ENCODE results near the gene ZBTB22. TPM values are rescaled to one million over a fixed set of nuclear protein-coding genes. Genes with fewer than 3 reads are reported as not detected.
"Not testable (repeated sequence)": the region's sequence is repeated elsewhere in the genome, so short reads cannot be mapped to it uniquely, and the experiment has no call there.

Gene ZBTB22
- total RNA-seq, 1 donor from 2014 or later, result 13.3 TPM

DNA sequence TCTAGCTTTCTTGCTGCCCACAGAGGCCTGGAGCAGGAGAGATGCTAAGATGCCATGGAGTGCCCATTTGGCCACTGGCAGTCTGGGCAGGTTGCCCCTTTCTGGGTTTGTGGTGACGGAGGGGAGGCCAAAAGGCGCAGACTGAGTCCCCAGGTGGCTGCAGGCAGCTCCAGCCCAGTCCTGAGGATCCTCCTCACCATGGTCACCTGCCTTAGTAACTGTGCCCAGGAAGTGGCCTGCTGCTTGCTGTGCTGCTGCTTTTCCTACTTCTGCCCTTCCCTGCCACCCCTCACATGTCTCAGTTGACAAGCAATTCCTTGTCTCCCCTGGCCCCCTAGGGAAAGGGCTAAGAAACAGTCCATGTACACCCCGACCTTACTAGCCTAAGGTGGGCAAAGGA is 38.8 kb upstream of the ZBTB22 start:
- Histone ChIP-seq H3K9me3 (replicated peaks) (no peaks in the 10 kb centered on the region), H3K27me3 (ENCODE audit: low read depth) (peaks cover 31% of the 10 kb centered on the region), H3K36me3 (no peaks in the 10 kb centered on the region), H3K27ac (replicated peaks) (no peak overlapping the region), H3K4me1 (no peaks in the 10 kb centered on the region), H3K4me3 (no peak overlapping the region)
- DNase-seq, result no peak
- intact Hi-C loops (cut with micrococcal nuclease), result no loop called here
- no peak for TF ChIP-seq CTCF (IDR thresholded peaks at IDR 0.05; ENCODE audit: borderline replicate concordance)

- H3K9me3 ChIP-seq (replicated peaks); H3K4me1 ChIP-seq; H3K4me3 ChIP-seq; intact Hi-C loops (cut with micrococcal nuclease); H3K27ac ChIP-seq (replicated peaks); H3K36me3 ChIP-seq; DNase-seq: not testable (repeated sequence)
- peaks cover 31% of the 10 kb centered on the region for H3K27me3 ChIP-seq (ENCODE audit: low read depth)
These were observed 38.3 kb upstream of the ZBTB22 start for GRCh38 chr6:33355860-33356259.

- intact Hi-C loops (cut with micrococcal nuclease), result no loop called here
- Histone ChIP-seq H3K27ac (replicated peaks) (no peak overlapping the region), H3K27me3 (ENCODE audit: low read depth) (no peaks in the 10 kb centered on the region), H3K4me3 (no peak overlapping the region), H3K4me1 (peaks cover 8% of the 10 kb centered on the region), H3K36me3 (no peaks in the 10 kb centered on the region), H3K9me3 (replicated peaks) (no peaks in the 10 kb centered on the region)
- no peak for TF ChIP-seq CTCF (IDR thresholded peaks at IDR 0.05; ENCODE audit: borderline replicate concordance)
- DNase-seq, result no peak
These were observed 30.3 kb upstream of the ZBTB22 start for GRCh38 chr6:33347816-33348215.

DNA sequence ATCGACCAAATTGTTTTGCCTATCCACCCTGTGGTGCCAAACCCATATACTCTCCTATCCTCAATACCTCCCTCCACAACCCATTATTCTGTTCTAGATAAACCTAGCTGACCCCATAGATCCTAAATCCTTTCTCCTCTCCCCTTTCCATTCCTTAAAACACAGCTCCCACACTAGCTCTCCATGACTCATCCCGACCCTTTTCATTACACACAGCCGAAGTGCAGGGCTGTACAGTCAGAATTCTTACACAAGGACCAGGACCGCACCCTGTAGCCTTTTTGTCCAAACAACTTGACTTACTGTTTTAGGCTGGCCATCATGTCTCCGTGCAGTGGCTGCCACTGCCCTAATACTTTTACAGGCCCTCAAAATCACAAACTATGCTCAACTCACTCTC is 29.4 kb upstream of the ZBTB22 start:
- not testable (repeated sequence) for DNase-seq, H3K4me1 ChIP-seq, H3K36me3 ChIP-seq

GRCh38 chr6:33344701-33345697 is 27.5 kb upstream of the ZBTB22 start:
- H3K27ac ChIP-seq (replicated peaks), result no peak overlapping the region
- no peaks in the 10 kb centered on the region for H3K27me3 ChIP-seq (ENCODE audit: low read depth)
- no peaks in the 10 kb centered on the region for H3K36me3 ChIP-seq
- H3K4me1 ChIP-seq, result peaks cover 8% of the 10 kb centered on the region
- TF ChIP-seq CTCF (IDR thresholded peaks at IDR 0.05; ENCODE audit: borderline replicate concordance), result peak; percentile 73
- peak; percentile 43 for DNase-seq
- no peaks in the 10 kb centered on the region for H3K9me3 ChIP-seq (replicated peaks)
- intact Hi-C loops (cut with micrococcal nuclease), result no loop called here
- no peak overlapping the region for H3K4me3 ChIP-seq

More for the DNA sequence above, 29.4 kb upstream of the ZBTB22 start:
- H3K27ac ChIP-seq (replicated peaks); H3K27me3 ChIP-seq (ENCODE audit: low read depth); H3K4me3 ChIP-seq; H3K9me3 ChIP-seq (replicated peaks); intact Hi-C loops (cut with micrococcal nuclease): not testable (repeated sequence)

DNA sequence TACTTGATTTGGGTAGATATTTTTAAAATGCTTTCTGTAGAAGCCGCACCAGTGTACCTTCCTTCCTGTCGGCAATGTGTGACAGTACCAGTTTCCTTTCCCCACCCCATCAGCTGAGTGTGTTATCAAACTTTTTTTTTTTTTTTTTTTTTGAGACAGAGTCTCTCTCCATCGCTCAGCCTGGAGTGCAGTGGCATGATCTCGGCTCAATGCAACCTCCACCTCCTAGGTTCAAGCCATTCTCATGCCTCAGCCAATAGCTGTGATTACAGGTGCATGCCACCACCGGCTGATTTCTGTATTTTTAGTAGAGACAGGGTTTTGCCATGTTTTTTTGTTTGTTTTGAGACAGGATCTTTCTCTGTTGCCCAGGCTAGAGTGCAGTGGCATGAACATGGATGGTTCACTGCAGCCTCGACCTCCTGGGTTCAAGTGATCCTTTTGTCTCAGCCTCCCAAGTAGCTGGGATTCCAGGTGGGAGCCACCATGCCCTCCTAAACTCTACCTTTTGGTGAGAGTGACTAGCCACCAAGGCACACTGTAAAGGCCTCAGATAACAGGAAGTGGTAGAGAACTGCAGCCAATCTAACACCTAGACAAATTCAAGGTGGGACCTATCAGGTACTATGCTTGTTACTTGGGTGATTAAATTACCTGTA is 26.5 kb upstream of the ZBTB22 start:
- Histone ChIP-seq H3K4me3 (no peak overlapping the region), H3K9me3 (replicated peaks) (no peaks in the 10 kb centered on the region), H3K36me3 (no peaks in the 10 kb centered on the region), H3K4me1 (peaks cover 8% of the 10 kb centered on the region), H3K27me3 (ENCODE audit: low read depth) (no peaks in the 10 kb centered on the region), H3K27ac (replicated peaks) (no peak overlapping the region)
- no peak for DNase-seq
- intact Hi-C loops (cut with micrococcal nuclease), result no loop called here
- no peak for TF ChIP-seq CTCF (IDR thresholded peaks at IDR 0.05; ENCODE audit: borderline replicate concordance)

DNA sequence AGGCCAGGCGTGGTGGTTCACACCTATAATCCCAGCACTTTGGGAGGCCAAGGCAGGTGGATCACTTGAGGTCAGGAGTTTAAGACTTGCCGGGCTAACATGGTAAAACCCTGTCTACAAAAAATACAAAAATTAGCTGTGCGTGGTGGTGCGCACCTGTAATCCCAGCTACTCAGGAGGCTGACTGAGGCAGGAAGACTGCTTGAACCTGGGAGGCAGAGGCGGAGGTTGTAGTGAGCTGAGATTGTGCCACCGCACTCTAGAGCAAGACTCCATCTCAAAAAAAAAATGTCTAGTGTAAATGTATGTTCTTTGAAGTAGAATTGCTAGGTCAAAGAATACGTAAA is 26.0 kb upstream of the ZBTB22 start:
- H3K27ac ChIP-seq (replicated peaks); H3K9me3 ChIP-seq (replicated peaks); H3K36me3 ChIP-seq; H3K4me1 ChIP-seq; H3K4me3 ChIP-seq; intact Hi-C loops (cut with micrococcal nuclease); H3K27me3 ChIP-seq (ENCODE audit: low read depth); DNase-seq: not testable (repeated sequence)
